Activated CD4-positive, CD25-positive, alpha-beta regulatory T cell treated with anti-CD3 and anti-CD28 coated beads, Interleukin-2, amount 50 U/mL, for 24 hours (primary cell): Measurements from ENCODE around the gene TMEM255B.
A peak's percentile ranks its signal among the peaks of the same experiment; 100 is the strongest.

ENCODE experiments used
- ATAC-seq, 2 donors: fragments of 150-1000 bp; cut with Tn5 transposase; one replicate each; pipeline ENCODE4 v1.10.0; 2021; ENCODE audit warnings: mild to moderate bottlenecking in 1 of 2, moderate library complexity in 1 of 2

Gene TMEM255B

DNA sequence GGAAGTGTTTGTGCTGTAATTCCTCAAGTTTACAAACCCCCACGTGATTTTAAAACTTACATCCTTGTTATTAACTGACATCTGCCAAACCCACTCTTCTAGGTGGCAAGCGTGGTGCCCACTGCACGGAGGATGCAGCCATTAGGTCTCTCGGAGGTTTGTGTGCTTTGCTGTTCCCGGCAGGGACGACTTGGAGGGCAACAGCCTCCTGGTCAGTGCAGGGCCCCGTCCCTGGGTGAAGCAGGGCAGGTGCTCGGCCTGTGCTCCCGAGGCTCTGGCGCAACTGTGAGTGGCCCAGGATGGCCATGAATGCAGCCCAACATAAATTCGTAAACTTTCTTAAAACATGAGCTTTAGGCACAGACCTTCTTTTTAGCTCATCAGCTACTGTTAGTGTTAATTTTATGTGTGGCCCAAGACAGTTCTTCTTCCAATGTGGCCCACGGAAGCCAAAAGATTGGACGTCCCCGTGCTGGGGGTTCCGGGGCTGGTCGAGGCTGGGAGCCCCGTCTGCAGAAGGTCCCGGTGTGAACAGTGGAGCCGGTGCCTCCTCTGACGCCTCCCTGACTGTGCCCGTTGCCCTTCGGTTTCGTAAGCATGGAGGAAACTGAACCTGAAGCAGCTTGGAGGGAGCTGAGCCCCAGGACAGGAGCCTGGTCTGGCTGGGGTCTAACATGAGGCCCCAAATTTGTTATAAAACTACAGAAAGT lies 93.0 kb downstream of the TMEM255B start:
- ATAC-seq: no peak

DNA sequence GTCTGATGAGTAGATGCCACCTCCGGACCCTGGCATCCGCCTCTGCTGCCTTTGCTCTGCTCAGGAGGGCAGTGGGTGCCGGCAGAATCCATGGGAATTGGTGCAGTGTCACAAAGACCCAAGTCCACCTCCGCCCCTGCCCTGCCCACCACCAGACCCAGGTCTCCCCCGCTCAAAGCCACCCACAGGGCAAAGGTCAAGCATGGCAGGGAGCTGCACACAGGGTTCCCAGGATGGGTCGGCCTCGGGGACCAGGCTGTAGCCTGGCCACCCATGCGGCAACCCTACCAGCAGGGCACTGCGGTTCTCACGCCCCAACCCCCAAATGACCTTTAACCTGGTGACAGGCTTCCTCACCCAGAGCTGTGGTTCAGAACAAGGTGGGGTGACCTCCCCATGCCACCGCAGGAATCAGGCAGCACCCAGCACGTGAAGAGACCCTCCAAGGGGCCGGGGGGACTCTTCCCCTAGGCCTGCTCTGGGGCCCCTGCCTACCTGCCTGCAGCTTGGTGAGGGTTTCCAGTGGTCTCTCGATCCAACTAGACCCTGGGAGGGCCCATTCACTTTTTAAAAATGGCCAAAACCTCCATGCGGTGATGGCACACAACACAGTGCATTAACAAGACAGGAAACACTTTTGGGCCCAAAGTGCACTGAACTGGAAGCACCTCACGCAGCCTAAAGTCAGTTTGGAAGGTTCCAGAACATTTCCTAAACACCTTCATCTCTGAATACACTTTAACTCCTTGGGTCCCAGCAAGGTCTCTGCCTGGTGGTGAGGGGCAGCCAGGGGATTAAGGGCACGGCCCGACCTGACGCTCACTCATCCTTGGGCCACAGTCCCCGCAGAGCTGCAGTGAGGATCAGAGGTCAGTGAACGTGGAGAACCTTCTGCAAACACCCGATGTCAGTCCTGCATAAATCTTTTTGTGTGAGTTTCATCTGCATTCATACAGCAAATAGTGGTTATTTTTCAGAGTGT lies 93.8 kb downstream of the TMEM255B start:
- ATAC-seq: no peak

DNA sequence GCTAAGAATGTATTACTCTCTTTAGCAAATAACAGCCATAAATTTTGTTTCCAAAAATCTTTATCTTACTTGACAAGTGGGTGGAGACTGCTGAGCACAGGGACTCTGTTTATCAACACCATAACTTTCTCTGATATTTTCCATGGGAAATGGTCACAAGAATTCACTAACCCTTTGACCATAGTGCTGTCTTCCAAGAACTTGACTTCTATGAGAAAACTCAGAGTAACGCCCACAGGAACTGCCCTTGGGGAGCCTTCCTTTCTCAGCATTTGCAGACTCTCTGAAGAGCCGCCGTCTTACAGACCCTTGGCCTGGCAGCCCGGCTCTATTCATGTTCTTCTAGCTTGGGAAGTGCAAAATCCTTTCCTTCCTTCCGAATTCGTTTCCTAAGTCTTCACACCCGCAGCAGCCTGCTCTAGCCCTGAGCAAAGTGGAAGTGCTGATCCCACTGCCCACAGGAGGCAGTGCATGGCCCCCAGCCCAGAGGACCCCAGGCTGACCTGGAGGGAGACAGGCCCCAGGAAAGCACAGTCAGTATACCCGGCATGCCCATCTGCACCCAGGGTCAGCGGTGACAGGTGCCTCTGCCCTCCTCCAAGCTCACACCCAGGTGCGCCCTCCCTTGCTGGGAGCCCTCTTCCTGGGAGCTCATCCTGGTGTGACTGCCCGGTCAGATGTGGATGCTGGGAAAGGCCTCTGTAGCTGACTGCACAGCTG lies 94.7 kb downstream of the TMEM255B start:
- no peak for ATAC-seq

DNA sequence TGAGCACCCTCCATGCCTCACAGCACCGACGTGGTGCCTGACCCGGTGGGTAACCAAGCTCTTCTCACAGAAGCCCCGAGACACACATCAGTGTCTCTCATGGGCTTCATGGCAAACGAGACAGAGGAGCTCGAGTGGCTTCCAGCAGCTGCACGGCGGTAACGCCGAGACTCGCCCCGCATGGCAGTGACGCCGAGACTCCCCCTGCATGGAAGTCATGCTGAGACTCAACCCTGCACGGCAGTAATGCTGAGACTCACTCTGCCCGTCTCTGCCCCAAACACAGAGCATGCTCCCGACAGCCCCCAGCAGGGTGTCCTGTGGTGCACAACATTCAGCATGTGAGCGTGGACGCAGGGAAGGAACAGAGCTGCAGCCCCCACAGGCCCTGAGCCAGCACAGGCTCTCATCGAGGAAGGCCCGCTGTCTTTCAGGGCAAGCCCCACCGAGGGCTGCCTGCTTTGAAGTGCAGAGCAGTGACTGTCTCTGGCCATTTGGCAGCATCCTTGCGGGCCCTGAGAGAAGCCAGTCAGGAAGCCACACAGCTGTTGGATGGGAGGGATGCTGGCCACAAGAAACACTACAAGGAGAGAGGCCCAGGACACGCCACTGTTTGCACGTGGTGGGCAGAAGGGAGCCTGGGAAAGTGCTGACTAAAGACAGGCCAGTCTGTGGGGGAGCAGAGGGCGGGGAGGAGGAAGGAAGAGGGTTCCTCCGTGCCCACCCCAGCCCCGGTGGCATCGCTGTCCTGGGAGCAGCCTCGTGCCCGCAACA lies 95.4 kb downstream of the TMEM255B start:
- no peak for ATAC-seq

DNA sequence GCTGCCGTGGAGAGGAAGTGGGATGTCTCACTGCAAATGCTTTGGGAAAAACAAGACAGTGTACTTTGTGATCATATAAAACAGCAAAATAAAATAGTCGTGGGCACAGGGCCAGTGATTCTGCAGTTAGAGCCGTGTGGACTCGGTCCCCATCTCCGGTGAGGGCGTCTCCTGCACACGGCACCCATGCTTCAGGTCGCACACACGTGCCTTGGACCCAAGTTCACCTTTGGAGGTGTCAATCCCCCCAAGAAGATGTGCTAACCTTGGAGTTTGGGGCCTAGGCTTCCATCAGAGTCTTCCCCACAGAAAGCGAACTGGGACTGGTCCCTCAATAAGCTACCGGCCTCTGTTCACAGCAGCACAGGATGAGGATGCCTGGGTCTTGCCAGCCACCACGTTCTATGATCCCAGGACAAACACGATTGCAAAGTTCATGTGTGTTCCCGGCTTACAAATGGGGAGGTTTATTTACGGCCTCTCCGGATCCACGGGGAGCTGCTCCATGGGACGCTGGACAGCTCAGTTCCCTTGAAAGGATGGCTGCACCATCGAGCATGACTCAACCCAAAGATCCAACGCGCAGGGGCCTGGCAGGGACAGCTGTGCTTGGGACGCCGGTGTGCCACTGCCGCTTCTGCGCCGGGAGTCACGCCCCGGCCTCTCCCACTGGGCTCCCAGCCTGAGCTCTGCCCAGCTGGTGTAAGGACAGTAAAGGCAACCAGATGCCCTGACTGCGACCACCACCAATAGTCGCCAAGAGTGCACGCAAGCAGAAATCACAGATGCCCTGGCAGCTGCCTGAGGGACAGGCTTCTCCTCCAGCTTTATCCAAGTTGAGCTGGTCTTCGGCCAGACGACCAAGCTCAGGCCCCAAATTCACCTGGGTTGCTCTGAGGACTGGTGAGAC lies 96.2 kb downstream of the TMEM255B start:
- no peak for ATAC-seq

DNA sequence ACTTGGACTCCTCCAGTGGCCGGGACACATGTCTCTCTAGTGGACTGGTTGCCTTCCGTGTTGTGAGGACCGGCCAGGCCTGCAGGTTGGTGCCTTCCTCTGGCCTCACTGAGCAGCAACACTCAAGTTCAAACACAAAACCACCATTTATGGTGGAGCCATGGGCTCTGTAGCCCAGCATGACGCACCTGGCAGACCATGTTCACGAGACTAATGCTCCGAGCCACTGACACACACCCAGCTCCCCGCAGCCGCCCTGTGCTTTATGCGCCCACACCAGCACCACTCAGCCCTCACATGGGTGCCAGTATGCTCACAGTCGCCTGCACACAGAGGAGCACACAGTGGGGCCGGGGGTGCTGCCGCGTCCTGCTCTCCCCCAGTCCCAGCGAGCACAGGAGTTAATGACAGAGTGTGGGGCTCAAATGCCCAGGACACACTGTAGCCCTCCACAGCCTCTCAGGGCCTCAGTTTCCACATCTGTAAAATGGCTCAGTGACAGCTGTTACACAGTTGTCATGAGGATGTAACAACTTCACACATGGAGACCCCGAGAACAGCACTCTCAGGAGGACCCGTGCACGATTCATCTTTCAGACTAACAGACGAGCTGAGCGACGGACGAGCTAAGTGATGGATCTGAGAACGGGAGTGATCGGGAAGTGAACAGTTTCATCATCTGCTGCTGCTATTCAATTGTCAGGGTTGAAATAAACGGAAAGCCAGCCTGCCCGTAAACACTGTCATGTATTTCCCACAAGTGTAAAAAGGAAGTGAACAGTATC lies 97.1 kb downstream of the TMEM255B start:
- no peak for ATAC-seq

DNA sequence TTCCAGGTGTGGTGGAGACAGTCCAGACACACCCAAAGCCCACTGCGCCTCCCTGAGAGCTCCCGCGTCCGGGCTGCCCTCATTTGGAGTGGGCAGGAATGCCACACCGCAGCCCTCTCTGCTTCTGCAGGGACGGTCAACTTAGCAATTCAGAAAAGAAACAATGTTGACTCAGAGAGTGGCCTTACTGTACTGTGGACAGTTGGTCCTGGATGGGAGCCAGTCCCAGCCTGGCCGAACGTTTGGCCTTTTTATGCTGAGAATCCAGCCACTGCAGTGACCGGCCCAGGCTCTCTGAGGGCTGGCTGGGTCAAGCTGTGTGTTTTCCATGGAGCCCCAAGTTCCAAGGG lies 97.7 kb downstream of the TMEM255B start:
- ATAC-seq: no peak

DNA sequence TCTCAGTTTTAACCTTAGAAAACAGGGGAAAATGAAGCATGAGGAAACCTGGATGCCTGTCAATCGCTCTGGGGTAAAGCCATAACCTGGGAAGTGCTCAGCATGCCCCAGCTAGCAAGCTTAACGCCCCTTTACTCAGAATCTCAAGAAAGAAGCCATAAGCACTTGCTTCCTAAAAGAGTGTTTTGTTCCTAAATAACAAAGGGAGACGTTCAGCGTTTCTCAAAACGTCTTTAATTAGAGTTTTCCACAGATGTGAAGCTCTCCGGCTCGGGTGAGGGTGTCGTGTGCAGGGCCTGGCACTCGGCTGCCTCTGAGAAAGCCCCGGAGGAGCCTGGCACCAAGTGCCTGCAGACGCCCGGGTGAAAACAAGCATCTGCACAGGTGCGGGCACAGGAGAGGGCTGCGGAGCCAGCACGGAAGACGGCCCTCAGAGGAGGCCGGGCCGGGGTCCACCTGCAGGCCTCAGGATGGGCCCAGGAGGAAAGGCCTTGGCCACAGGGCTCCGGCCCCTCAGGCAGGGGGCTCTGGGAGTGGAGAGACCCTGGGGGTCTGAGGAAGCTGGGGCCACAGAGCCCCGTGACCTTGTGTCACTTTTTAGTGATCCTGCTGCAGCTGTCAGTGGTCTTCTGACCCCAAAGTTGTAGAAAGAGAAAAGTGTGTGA lies 98.6 kb downstream of the TMEM255B start:
- ATAC-seq: no peak

DNA sequence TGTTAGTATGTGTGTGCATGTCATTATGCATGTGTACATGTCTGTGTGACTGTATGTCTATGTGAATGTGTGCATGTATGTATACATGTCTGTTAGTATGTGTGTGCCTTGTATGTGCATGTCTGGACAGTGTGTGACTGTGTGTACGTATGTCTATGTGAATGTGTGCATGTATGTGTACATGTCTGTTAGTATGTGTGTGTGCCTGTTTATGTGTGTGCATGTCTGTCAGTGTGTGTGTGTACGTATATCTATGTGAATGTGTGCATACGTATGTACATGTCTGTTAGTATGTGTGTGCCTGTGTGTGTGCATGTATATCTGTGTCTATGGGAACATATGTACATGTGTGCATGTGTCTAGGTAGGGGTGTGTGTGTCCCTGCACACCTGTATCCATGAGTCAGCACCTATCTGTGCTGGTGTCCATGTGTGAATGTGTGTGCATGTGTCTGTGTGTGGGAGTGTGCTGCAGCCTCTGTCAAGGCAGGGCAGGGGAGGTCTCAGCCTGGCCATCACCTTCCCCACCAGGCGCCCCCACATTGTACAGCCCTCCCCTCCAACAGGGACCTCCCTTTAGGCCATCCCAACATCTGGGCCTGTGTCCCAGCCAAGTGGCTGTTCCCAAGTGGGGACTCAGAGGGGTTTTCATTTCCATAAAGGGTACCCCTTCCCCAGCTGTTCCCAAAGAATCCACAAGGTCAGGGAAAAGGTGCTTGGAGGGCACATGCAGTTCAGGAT lies 100.5 kb downstream of the TMEM255B start:
- ATAC-seq: no peak

DNA sequence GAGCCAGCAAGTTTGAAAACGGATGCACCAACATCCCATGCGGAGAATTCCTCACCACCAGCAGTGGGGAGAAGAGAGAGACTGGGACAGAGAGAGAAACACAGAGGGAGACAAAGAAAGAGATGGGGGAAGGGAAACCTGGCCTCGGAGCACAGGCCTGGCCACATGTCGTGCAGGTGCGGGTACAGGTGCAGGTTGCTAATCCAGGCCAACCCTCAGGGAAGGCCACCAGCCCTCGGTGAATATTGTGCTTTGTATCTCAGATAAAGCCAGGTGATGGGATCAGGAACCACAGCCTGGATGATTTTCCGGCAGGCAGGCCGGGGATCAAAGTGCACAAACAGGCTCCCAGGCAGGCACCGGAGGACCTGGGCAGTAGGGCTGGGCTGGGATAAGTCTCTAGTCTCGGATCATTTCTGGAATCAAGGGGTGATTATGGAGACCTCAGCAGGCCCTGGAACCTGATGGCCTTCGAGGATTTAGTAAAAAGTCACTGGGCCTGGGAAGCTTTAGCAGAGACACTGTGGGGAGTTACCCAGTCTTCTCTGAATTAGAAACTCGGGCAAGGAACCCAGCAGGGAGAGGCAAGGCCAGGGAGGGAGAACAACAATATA lies 101.1 kb downstream of the TMEM255B start:
- ATAC-seq: no peak

DNA sequence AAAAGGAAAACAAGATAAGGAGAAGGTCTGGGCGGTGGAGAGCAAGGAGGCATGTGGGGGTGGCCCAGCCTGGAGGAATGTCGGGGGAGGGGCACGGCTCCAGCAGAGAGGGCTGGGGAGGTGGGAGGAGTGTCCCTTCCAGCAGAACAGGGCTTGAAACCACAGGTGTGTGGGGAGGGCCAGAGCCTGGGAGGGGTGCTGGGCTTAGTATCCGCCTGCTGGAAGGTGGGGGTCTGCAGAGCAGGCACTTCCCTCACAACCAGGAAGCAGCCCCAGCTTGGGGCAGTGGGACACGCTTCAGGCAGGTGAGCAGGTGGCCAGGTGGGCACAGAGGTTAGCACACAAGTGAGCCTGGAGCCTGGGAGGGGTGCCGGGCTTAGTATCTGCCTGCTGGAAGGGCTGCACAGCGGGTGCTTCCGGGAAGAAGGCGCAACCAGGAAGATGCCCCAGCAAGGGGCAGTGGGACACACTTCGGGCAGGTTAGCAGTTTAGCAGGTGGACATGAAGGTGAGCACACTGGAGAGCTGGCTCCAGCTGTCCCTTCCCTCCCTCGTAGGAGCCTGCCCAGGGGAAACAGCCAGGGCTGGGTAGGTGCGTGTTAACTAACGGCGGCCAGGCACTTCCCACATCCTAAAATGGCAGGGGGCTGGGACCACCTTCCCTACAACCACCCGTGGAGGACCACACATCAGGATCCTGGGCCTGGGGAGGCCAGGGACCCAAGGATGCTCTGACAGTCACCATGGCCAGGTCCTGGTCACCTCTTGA lies 101.8 kb downstream of the TMEM255B start:
- ATAC-seq: no peak

DNA sequence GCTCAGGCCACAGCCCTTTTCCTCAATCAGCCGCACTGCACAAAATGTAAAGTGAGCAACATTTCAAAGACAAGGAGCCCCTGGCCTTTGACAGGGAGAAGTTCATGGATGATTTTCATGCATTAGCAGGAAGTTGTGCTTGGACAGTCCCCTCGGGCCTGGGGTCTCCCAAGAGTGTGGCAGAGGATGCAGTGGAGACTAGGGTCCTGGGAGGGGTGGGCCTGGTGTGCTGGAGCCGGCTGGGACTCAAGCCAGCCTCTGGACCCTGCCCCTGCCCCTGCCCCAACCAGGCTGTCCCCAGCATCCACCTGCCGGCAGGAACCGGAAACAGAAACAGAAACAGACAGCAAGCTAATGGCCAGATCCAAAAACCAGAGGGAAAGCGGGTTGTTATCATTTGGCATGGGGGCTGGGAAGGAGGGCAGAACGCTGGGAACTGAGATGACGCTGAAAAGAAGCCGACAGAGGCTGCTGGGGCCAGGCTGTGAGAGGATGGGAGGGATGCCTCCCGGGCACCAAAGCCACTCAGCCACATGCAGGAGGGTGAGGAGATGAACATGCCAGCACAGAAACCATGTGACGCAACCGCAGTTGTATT lies 102.5 kb downstream of the TMEM255B start:
- no peak for ATAC-seq

DNA sequence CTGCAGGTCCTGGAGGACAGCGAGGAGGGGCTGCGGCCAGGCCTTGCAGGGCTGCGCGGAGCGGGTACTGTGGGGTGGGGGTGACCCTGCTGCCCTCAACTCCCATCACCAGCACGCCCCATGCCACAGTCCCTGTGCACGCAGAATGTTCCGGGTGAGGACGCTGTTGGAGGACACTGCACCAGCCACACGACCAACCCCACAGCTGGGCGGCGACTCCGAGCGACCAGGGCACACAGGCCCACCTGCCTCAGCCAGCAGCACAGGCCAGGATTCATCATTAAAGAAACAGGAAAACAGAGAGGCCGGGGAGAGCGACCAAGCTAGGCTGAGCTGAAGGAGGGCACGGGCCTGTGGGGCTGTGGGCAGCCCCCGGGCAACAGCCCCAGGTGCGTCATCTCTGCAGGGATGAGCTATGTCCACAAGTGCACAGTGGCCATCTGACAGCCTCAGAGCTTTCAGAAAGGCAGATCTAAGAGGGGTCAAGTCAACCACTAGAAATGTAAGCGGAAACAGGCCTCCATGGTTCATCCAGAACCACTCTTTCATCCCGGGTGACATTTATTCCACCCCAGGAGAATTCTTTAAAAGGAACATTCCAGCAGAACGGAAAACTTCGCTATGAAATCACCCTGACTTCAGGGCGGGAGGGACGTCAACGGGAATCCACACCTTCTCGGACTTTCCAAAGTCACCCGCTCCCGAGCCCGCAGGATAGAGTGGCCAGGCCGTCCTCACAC lies 103.3 kb downstream of the TMEM255B start:
- ATAC-seq: no peak

DNA sequence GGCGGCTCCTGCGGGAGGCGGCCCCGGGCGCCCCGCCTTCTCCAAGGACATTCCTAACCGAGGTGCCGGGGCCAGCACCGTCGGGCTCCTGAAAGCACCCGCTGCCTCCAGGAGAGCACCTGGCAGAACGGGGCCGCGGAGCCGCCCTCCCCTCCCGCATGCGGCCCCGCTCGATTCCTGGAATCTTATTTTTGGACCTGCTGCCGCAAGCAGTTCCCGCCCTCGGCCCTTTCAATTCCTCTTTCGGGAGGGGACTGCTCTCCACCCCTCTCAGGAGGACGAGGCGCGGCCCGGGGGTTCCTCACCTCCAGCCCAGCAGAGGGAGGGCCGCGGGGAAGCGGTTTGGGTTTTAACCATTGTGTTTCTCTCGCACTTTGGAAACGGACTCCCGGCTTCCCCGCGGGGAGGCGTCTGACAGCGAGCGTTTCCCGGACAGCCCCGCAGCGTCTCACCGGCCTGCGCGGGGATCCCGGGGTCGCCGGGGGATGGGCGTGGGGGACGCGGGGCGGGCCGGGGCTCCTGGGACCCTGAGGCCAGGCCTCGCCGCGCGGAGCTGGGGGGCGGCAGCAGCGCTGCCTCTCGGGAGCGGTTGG lies 104.0 kb downstream of the TMEM255B start:
- peak in 1 of 2 donors; percentile 7 for ATAC-seq

DNA sequence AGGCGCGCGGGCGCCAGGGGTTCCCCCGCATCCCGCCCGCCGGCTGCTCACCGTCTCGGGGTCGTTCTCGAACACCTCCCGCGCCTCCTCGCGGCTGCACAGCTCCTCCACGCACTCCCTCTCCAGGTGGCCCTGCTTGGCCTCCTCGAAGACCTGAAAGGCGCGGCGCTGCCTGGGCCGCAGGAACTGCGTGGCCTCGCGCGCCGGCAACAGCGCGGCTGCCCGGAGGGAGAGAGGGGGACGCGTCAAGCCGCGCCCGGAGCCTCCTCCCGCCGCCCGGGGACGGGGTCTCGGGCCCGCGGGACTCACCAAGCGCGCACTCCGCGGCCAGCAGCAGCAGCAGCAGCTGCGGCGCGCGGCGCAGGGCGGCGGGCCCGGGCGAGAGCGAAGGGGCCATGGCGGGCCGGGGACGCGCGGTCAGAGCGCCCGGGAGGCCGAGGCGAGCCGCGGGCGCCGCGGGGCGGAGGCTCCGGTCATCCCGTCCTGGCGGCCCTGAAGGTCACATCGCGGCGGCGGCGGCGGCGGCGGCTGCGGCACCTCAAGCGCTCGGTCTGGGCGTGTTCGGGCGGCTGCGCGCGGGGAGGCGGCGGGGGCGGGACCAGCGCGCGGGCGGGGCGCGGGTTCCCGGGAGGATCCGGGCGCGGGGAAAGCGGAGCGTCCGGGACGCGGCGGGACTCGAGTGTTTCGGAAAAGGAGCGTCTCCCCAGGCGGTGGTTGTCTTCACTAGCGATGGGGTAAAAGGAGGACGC lies 104.7 kb downstream of the TMEM255B start, which contains the start of gene GAS6:
Gene GAS6, minus strand, starts transcription at position 553 of the 749 bp plus-strand sequence. Its CDS starts 156 bp downstream, at position 397.
- ATAC-seq: peak; percentile 44 to 49
